GM20000 (cell line): ENCODE data around the gene NEK8.
A peak's percentile ranks its signal among the peaks of the same experiment; 100 is the strongest.

Source experiments
- DNase-seq: peaks from one replicate; pipeline ENCODE4 v3.0.0; 2012; ENCODE audit warnings: low spot score
- CTCF ChIP-seq: IDR thresholded peaks from 2 replicates; pipeline ENCODE4 v1.5.1; 2012; ENCODE audit warnings: mild to moderate bottlenecking, control low read depth; ENCODE audit errors: extremely low read depth, missing control alignments

NEK8 gene

GRCh38 chr17:28710861-28711722 lies 17.5 kb upstream of the NEK8 start:
- no peak for TF ChIP-seq CTCF
- peak; percentile 96 for DNase-seq

- no peak for TF ChIP-seq CTCF
- DNase-seq, result peak; percentile 59
Measured at GRCh38 chr17:28711723-28712031, 16.9 kb upstream of the NEK8 start, which contains the start of gene PROCA1. Gene PROCA1 (minus strand): TSS chr17:28711888. CDS start chr17:28711660, 228 bp downstream.

GRCh38 chr17:28712032-28712704 lies 16.4 kb upstream of the NEK8 start:
- no peak for TF ChIP-seq CTCF
- DNase-seq, result peak; percentile 87

DNA sequence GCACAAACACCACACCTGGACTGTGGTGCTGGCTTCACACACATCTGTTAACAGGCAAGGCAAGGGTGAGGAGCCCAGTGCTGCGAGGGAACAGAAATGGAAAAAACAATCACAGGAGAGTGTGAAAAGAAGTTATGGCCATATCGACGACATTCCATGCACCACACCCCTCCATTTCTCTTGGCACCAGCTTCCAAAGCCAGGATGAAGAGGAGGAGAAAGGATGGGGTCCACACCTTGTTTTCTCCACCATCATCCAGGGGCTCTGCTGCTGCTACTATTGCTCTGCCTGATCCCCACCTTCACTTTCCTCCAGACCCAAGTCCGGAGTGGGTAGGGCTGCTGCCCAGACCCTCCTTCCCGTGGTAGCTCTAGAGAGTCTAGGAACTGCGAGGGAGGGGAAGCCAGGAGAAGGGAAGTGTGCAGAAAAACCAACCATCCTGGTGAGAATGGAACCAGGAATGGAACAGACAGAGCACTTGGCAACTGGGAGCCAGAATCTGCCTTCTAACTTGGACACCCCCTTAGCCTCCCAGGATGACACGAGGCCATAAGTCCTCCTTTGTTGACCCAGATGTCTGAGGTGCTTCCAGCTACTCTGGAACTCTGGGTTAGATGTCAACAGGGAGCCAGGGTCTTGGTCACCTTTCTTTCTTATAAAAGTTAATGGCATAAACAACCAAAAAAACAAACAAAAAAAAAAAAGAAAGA lies 15.7 kb upstream of the NEK8 start:
- no peak for DNase-seq
- no peak for TF ChIP-seq CTCF

DNA sequence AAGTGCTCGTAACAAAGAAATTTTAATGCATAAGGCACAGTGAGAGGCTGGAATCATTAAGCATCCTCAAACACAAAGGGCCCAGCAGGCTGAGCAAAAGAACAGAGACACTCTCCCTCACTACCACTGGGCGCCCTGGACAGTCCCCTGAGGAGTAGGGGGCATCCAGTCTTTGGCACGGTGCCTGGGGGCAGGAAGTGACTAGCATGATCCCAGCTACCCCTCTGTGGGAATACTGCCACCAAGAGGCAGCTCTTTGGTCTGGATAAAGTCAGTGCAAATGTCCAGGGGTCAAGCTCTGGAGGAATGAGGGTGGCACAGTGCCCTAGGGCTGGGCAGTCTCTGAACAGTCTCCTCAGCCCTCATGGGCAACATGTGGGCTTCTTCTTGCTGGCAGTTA lies 14.3 kb upstream of the NEK8 start:
- no peak for DNase-seq
- TF ChIP-seq CTCF, result no peak

- TF ChIP-seq CTCF, result no peak
Measured at GRCh38 chr17:28715217-28715616, 13.4 kb upstream of the NEK8 start.

More at GRCh38 chr17:28715217-28715616, 13.4 kb upstream of the NEK8 start:
- no peak for DNase-seq
